T47D (cell line): Measurements from ENCODE around the gene UNC5B.
"Not testable (repeated sequence)": the region's sequence is repeated elsewhere in the genome, so short reads cannot be mapped to it uniquely, and the experiment has no call there.

Source experiments
- DNase-seq, 2 experiments: peaks; one replicate each; pipeline versions ENCODE4 v3.0.0 to v3.0.0-alpha.2; 2011 to 2012; ENCODE audit warnings: low read depth in 1 of 2, low spot score in 1 of 2
- JUND ChIP-seq: IDR thresholded peaks from 2 replicates; pipeline ENCODE4 v1.6.1; 2012; ENCODE audit warnings: low read depth
- in situ Hi-C: cut with HindIII; loops from 2 replicates; pipeline ENCODE4 v1.10.0; 2016; ENCODE audit warnings: low sequenced_read_pairs, low pct_unique_long_range_greater_than_20kb

The UNC5B gene

GRCh38 chr10:71294091-71294561 is 81.8 kb downstream of the UNC5B start:
- in situ Hi-C loops, result no loop called here
- no peak for TF ChIP-seq JUND
- no peak for DNase-seq

- no peak for TF ChIP-seq JUND
- in situ Hi-C loops, result no loop called here
- no peak for DNase-seq
Observed at GRCh38 chr10:71294856-71295255, 82.5 kb downstream of the UNC5B start.

GRCh38 chr10:71295641-71296040 is 83.3 kb downstream of the UNC5B start:
- DNase-seq, result no peak
- in situ Hi-C loops, result no loop called here
- TF ChIP-seq JUND, result no peak

- no peak for DNase-seq
- in situ Hi-C loops, result no loop called here
- TF ChIP-seq JUND, result no peak
Observed at GRCh38 chr10:71296086-71296485, 83.7 kb downstream of the UNC5B start.

GRCh38 chr10:71296811-71297210 is 84.4 kb downstream of the UNC5B start:
- in situ Hi-C loops, result not testable (repeated sequence)

GRCh38 chr10:71297343-71297742 is 85.0 kb downstream of the UNC5B start:
- DNase-seq, result no peak
- TF ChIP-seq JUND, result no peak
- in situ Hi-C loops, result no loop called here

More at GRCh38 chr10:71296811-71297210, 84.4 kb downstream of the UNC5B start:
- not testable (repeated sequence) for DNase-seq

GRCh38 chr10:71299071-71299785 is 86.9 kb downstream of the UNC5B start:
- TF ChIP-seq JUND, result no peak
- in situ Hi-C loops, result no loop called here
- no peak for DNase-seq

GRCh38 chr10:71300555-71301370 is 88.4 kb downstream of the UNC5B start:
- no peak for DNase-seq
- in situ Hi-C loops, result no loop called here
- no peak for TF ChIP-seq JUND

- no peak for DNase-seq
- in situ Hi-C loops, result no loop called here
- TF ChIP-seq JUND, result no peak
Observed at GRCh38 chr10:71301371-71301916, 89.1 kb downstream of the UNC5B start.

- DNase-seq, result no peak
- no peak for TF ChIP-seq JUND
- in situ Hi-C loops, result no loop called here
Observed at GRCh38 chr10:71302451-71302850, 90.1 kb downstream of the UNC5B start.

GRCh38 chr10:71302874-71303568 is 90.7 kb downstream of the UNC5B start:
- no peak for TF ChIP-seq JUND
- in situ Hi-C loops, result no loop called here
- DNase-seq, result peak; percentile 31 to 64

- no peak for TF ChIP-seq JUND
- in situ Hi-C loops, result no loop called here
- no peak for DNase-seq
Observed at GRCh38 chr10:71303569-71303907, 91.2 kb downstream of the UNC5B start.
